Endodermal cell (in vitro differentiated cells): ENCODE measurements around the gene PTPRM. TPM values are rescaled to one million over a fixed set of nuclear protein-coding genes. Genes with fewer than 3 reads are reported as not detected.

Experiments used
- DNase-seq: peaks from one replicate; pipeline ENCODE4 v3.0.0-alpha.2; 2017
- H3K27ac ChIP-seq: 2 replicates; pipeline ENCODE4 v1.5.1; 2013; ENCODE audit warnings: mild to moderate bottlenecking, low read depth, low read length, moderate library complexity
- H3K27me3 ChIP-seq: 2 replicates; pipeline ENCODE4 v1.6.1; 2013; ENCODE audit warnings: mild to moderate bottlenecking, low read length, moderate library complexity; ENCODE audit not compliant: insufficient read depth, control insufficient read depth, poor library complexity, severe bottlenecking
- H3K36me3 ChIP-seq: 2 replicates; pipeline ENCODE4 v1.7.0; 2013; ENCODE audit warnings: mild to moderate bottlenecking, low read length, moderate library complexity; ENCODE audit not compliant: control insufficient read depth, insufficient read depth
- H3K4me1 ChIP-seq: one replicate; pipeline ENCODE4 v1.7.0; 2013; ENCODE audit warnings: low read length; ENCODE audit not compliant: control insufficient read depth, insufficient read depth
- H3K4me3 ChIP-seq: 2 replicates; pipeline ENCODE4 v1.5.1; 2013; ENCODE audit warnings: mild to moderate bottlenecking, low read length, moderate library complexity
- H3K9ac ChIP-seq: 2 replicates; pipeline ENCODE4 v1.6.1; 2013; ENCODE audit warnings: mild to moderate bottlenecking, low read length, moderate library complexity; ENCODE audit not compliant: poor library complexity, severe bottlenecking; ENCODE audit errors: extremely low read depth
- H3K9me3 ChIP-seq: 2 replicates; pipeline ENCODE4 v1.6.1; 2013; ENCODE audit warnings: mild to moderate bottlenecking, low read length, moderate library complexity; ENCODE audit not compliant: control insufficient read depth
- H3K27ac Mint-ChIP-seq: 2 replicates; pipeline ENCODE4 v1.8.0; 2020; ENCODE audit warnings: mixed read lengths
- H3K27me3 Mint-ChIP-seq: 2 replicates; pipeline ENCODE4 v1.8.0; 2021; ENCODE audit warnings: mild to moderate bottlenecking, mixed read lengths; ENCODE audit not compliant: insufficient read depth
- H3K36me3 Mint-ChIP-seq: 2 replicates; pipeline ENCODE4 v1.8.0; 2020; ENCODE audit warnings: low read depth, mixed read lengths
- H3K4me1 Mint-ChIP-seq: 2 replicates; pipeline ENCODE4 v1.8.0; 2020; ENCODE audit warnings: mixed read lengths
- H3K4me3 Mint-ChIP-seq: 2 replicates; pipeline ENCODE4 v1.8.0; 2020; ENCODE audit warnings: mild to moderate bottlenecking, moderate library complexity, mixed read lengths
- H3K9me3 Mint-ChIP-seq: 2 replicates; pipeline ENCODE4 v1.8.0; 2020; ENCODE audit warnings: mild to moderate bottlenecking, mixed read lengths
- WGBS, 2 experiments: methylation state at CpG; one replicate each; pipeline versions ENCODE4 v1.1.5 to v1.1.7; 2013; ENCODE audit warnings: missing lambda C conversion rate in 2 of 2, mixed read lengths in 1 of 2; ENCODE audit not compliant: insufficient coverage in 1 of 2, insufficient read length in 1 of 2; 5-methylcytosine and 5-hydroxymethylcytosine counted together
- total RNA-seq, 2 donors: library from RNA; stranded (reverse); fragmentation: NEBNext Ultra II Directional in 1 of 2; extraction: Animal tissue kit (Norgen Biotek cat#: 25700) in 1 of 2; gene quantifications; 2 replicates in 1 of 2; 3 replicates in 1 of 2; pipeline ENCODE4 v1.2.1, GENCODE V29; 2021
- TF ChIP-seq, protein P1 (sequence below): fragments of 200-600 bp; sonication (generic); conservative IDR thresholded peaks from 2 replicates; pipeline ENCODE4 v1.5.0; 2021; ENCODE audit warnings: antibody characterized with exemption, mild to moderate bottlenecking

PTPRM gene
- total RNA-seq, 2 donors from 2014 or later, result 47.2 to 57.6 TPM

DNA sequence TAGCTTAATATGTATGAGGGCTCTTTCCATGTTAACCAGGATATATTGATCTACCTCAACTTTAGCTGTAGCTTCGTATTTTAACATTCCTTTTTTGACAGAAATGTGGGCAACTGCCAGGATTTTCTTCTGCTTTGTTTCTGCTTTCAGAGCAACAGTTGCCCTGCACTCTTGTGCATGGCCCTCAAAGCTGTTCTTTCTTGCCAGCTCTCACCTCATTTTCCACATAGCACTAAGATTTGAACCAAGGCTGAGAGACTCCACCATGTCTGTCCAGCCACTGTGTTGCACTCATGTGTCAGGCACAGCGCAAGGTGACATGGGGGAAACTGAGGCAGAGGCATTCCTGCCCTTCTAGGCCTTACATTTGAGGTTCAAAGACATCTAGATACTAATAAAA lies 619.3 kb downstream of the PTPRM start:
- TF ChIP-seq, protein P1, sequence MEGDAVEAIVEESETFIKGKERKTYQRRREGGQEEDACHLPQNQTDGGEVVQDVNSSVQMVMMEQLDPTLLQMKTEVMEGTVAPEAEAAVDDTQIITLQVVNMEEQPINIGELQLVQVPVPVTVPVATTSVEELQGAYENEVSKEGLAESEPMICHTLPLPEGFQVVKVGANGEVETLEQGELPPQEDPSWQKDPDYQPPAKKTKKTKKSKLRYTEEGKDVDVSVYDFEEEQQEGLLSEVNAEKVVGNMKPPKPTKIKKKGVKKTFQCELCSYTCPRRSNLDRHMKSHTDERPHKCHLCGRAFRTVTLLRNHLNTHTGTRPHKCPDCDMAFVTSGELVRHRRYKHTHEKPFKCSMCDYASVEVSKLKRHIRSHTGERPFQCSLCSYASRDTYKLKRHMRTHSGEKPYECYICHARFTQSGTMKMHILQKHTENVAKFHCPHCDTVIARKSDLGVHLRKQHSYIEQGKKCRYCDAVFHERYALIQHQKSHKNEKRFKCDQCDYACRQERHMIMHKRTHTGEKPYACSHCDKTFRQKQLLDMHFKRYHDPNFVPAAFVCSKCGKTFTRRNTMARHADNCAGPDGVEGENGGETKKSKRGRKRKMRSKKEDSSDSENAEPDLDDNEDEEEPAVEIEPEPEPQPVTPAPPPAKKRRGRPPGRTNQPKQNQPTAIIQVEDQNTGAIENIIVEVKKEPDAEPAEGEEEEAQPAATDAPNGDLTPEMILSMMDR, result no peak
- no peak for DNase-seq
- no peaks in the 10 kb centered on the region for H3K9me3 ChIP-seq
- H3K4me1 ChIP-seq, result no peaks in the 10 kb centered on the region
- no peak overlapping the region for H3K9ac ChIP-seq
- H3K27ac ChIP-seq, result no peak overlapping the region
- no peaks in the 10 kb centered on the region for H3K36me3 ChIP-seq
- H3K9me3 Mint-ChIP-seq, result no peaks in the 10 kb centered on the region
- no peak overlapping the region for H3K4me3 Mint-ChIP-seq
- H3K27ac Mint-ChIP-seq, result no peak overlapping the region
- H3K4me1 Mint-ChIP-seq, result no peaks in the 10 kb centered on the region
- peaks cover 2% of the 10 kb centered on the region for H3K36me3 Mint-ChIP-seq
- H3K4me3 ChIP-seq, result no peak overlapping the region
- no peaks in the 10 kb centered on the region for H3K27me3 Mint-ChIP-seq
- no peaks in the 10 kb centered on the region for H3K27me3 ChIP-seq
- 92 to 98% methylated on average over 2 of the region's 2 CpGs for WGBS, 2 experiments

DNA sequence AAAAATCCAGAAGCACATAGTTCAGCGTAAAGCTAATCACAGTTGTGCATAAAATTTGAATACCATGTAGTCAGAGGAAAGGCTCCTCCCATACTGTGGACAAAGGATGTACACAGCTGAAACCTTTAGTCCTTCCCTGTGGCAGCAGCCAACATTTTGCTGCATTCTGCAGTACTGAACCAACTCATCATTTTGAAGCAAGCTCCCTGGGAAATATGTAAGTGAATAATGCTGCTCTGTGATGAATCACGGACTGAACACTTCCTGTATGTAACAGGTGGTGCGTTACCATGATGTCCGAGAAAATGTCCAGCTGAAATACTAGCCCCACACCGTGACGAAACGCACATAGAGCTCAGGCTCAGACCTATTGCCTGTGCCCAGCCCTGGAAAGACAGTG lies 621.1 kb downstream of the PTPRM start:
- DNase-seq, result no peak
- peak overlapping the region; percentile 41 for H3K27ac Mint-ChIP-seq
- WGBS, 2 experiments, result 90 to 97% methylated on average over 6 to 7 of the region's 7 CpGs

DNA sequence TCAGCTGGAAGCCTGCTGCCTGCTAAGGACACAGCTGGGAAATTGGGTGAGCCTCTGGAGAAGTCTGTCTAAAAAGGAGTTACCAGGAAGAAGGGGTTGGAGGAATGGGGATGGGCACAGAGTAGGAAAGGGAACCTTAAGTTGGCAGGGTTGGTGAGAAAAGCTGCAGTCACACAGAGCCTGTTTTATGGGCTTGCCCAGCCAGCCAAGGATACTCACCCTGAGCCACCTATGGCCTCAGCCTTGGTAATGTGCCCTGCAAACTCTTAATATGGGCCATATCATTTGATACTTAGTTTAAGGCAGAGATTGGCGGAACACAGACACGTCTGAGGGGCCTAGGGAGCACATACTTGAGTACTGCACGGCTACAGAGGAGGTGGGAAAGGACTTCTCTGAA lies 623.9 kb downstream of the PTPRM start:
- Histone ChIP-seq H3K36me3 (no peaks in the 10 kb centered on the region), H3K9me3 (no peaks in the 10 kb centered on the region), H3K9ac (no peak overlapping the region), H3K27ac (no peak overlapping the region), H3K27me3 (no peaks in the 10 kb centered on the region), H3K4me3 (no peak overlapping the region), H3K4me1 (no peaks in the 10 kb centered on the region)
- Mint-ChIP-seq H3K4me1 (no peaks in the 10 kb centered on the region), H3K27me3 (no peaks in the 10 kb centered on the region), H3K9me3 (no peaks in the 10 kb centered on the region), H3K4me3 (no peak overlapping the region), H3K27ac (no peak overlapping the region), H3K36me3 (peaks cover 2% of the 10 kb centered on the region)
- TF ChIP-seq, protein P1, result no peak
- DNase-seq, result no peak
- WGBS, 2 experiments, result 93% methylated on average over 3 of the region's 3 CpGs

More for the DNA sequence above, 621.1 kb downstream of the PTPRM start:
- TF ChIP-seq, protein P1, result no peak
- Histone ChIP-seq H3K9ac (no peak overlapping the region), H3K4me1 (no peaks in the 10 kb centered on the region), H3K36me3 (no peaks in the 10 kb centered on the region), H3K27me3 (no peaks in the 10 kb centered on the region), H3K9me3 (no peaks in the 10 kb centered on the region), H3K27ac (no peak overlapping the region), H3K4me3 (no peak overlapping the region)
- H3K4me1 Mint-ChIP-seq, result no peaks in the 10 kb centered on the region
- H3K4me3 Mint-ChIP-seq, result no peak overlapping the region
- H3K27me3 Mint-ChIP-seq, result no peaks in the 10 kb centered on the region
- peaks cover 2% of the 10 kb centered on the region for H3K36me3 Mint-ChIP-seq
- H3K9me3 Mint-ChIP-seq, result no peaks in the 10 kb centered on the region
